Stomach smooth muscle (tissue), 2 donors: Measurements from ENCODE around the gene BCAS1.
"Not testable (repeated sequence)": the region's sequence is repeated elsewhere in the genome, so short reads cannot be mapped to it uniquely, and the experiment has no call there.

Source experiments
- H3K27ac ChIP-seq: one replicate; pipeline ENCODE4 v1.7.0; 2013; ENCODE audit warnings: mild to moderate bottlenecking, low read length, inconsistent platforms
- H3K27me3 ChIP-seq, 2 donors: one replicate each; pipeline ENCODE4 v1.7.0; 2013; ENCODE audit warnings: low read length in 2 of 2; ENCODE audit not compliant: insufficient read depth in 2 of 2, control insufficient read depth in 1 of 2
- H3K36me3 ChIP-seq, 2 donors: one replicate each; pipeline ENCODE4 v1.7.0; 2013; ENCODE audit warnings: low read length in 2 of 2; ENCODE audit not compliant: control insufficient read depth in 2 of 2, insufficient read depth in 2 of 2
- H3K4me1 ChIP-seq: one replicate; pipeline ENCODE4 v1.7.0; 2013; ENCODE audit warnings: low read length; ENCODE audit not compliant: control insufficient read depth, insufficient read depth
- H3K4me3 ChIP-seq, 2 donors: one replicate each; pipeline ENCODE4 v1.7.0; 2013; ENCODE audit warnings: low read length in 2 of 2
- H3K9ac ChIP-seq, 2 donors: one replicate each; pipeline ENCODE4 v1.7.0; 2013; ENCODE audit warnings: low read length in 2 of 2, mild to moderate bottlenecking in 1 of 2
- H3K9me3 ChIP-seq, 2 donors: one replicate each; pipeline ENCODE4 v1.7.0; 2013; ENCODE audit warnings: low read length in 2 of 2; ENCODE audit not compliant: control insufficient read depth in 2 of 2
- donor health status: healthy.
- donor health status: Pancreatic carcinoma.

Gene BCAS1

DNA sequence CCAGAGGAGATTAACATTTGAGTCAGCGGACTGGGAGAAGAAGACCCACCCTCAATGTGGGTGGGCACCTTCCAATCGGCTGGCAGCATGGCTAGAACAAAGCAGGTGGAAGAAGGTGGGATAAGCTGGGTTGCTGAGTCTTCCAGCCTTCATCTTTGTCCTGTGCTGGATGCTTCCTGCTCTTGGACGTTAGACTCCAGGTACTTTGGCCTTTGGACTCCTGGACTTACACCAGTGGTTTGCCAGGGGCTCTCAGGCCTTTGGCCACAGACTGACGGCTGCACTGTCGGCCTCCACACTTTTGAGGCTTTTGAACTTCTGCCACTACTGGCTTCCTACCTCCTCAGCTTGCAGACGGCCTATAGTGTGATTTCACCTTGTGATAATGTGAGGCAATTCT is 50.8 kb downstream of the BCAS1 start:
- Histone ChIP-seq H3K27ac (no peak overlapping the region), H3K27me3 (no peaks in the 10 kb centered on the region), H3K4me3 (no peak overlapping the region), H3K4me1 (no peaks in the 10 kb centered on the region), H3K36me3 (no peaks in the 10 kb centered on the region), H3K9ac (no peak overlapping the region), H3K9me3 (no peaks in the 10 kb centered on the region)

DNA sequence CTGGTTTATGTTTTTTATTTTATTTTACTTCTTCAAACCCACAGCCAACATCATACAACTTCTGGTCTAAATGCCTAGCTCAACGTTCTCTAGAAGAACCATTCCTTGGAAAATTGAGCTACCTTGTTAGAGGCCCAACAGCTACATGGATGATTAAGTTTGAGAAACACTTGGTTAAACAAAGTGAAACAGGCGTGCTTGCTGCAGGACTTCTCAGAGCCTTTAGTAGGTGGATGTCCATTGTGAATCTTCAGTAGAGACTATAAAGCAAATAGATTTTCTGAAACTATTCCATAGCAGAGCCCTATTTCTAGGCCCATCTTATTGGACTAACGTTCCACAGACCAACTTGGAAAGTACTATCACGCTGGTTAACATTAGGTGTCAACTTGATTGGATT is 51.3 kb downstream of the BCAS1 start:
- H3K9ac ChIP-seq = no peak overlapping the region
- no peaks in the 10 kb centered on the region for H3K27me3 ChIP-seq
- no peaks in the 10 kb centered on the region for H3K36me3 ChIP-seq
- no peaks in the 10 kb centered on the region for H3K4me1 ChIP-seq
- H3K9me3 ChIP-seq = no peaks in the 10 kb centered on the region
- no peak overlapping the region for H3K27ac ChIP-seq
- no peak overlapping the region for H3K4me3 ChIP-seq

DNA sequence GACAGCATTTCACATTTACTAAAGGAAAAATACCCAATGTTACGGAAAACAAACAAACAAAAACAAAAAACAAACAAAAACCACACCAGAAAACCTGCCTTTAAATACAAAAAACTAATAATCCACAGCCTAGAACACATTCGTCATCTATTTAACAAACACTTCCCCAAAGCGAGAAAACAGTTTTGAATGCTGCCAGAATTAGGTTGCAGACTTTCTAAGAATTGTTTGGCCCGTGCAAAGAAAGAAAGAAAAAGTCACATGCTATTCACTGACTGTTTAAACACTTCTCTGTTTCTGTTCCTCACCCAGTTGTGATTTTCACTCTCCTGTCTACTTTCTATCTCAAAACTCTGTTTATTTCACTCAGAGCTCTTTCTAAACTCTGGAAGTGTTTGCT is 52.5 kb downstream of the BCAS1 start:
- Histone ChIP-seq H3K27me3 (no peaks in the 10 kb centered on the region), H3K4me3 (no peak overlapping the region), H3K9me3 (no peaks in the 10 kb centered on the region), H3K4me1 (no peaks in the 10 kb centered on the region), H3K27ac (no peak overlapping the region), H3K36me3 (no peaks in the 10 kb centered on the region), H3K9ac (no peak overlapping the region)

DNA sequence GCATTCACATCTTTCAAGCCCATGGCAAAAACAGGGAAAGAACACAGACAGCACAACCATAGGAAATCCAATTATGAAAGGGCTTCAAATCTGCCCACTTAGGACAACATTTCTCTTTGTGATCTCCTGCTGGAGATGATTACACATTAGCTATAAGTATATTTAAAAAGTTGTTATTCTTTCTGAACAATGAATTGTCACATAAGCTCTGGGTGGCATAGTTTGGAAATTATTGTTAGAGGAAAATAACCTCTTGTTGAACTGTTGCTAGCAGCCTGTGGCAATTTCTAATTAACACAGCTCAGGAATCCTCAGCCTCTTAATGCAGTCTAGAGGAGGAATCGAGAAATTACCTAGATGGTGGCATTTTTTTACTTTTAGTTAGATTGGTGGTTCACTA is 54.9 kb downstream of the BCAS1 start:
- H3K4me1 ChIP-seq = no peaks in the 10 kb centered on the region
- H3K9me3 ChIP-seq = no peaks in the 10 kb centered on the region
- H3K36me3 ChIP-seq = no peaks in the 10 kb centered on the region
- H3K27ac ChIP-seq = no peak overlapping the region
- H3K27me3 ChIP-seq = no peaks in the 10 kb centered on the region
- no peak overlapping the region for H3K9ac ChIP-seq
- no peak overlapping the region for H3K4me3 ChIP-seq

DNA sequence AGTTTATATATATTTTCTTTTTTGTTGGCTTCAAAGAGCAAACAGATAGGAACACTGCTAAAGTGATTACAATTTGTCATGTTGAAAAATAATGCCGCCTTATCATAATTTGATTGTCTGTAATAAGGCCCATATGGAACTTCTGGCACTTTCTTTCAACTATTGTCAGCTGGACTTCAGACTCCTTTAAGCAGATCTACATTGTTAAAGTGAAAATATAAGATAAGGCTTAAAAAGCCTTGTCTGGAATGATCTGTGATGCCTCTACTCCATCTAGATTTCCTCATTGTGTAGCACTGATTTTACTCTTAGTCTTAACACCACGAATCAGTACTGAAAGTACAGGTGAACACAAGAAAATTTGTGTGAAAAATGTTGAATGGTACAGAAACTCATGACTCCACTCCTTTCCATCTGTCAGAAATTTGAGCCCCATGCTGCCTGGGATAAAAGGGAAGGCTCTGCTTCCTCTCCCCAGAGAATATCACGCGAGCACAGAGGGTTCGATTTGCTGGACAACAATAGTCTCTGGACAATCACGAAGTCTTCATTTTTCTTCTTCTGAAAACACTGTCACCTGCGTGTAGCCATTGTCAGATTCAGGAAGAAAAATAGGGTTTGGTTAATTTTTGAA is 56.0 kb downstream of the BCAS1 start:
- Histone ChIP-seq H3K4me1 (no peaks in the 10 kb centered on the region), H3K27me3 (no peaks in the 10 kb centered on the region), H3K9me3 (no peaks in the 10 kb centered on the region), H3K4me3 (no peak overlapping the region), H3K36me3 (no peaks in the 10 kb centered on the region), H3K27ac (no peak overlapping the region), H3K9ac (no peak overlapping the region)

DNA sequence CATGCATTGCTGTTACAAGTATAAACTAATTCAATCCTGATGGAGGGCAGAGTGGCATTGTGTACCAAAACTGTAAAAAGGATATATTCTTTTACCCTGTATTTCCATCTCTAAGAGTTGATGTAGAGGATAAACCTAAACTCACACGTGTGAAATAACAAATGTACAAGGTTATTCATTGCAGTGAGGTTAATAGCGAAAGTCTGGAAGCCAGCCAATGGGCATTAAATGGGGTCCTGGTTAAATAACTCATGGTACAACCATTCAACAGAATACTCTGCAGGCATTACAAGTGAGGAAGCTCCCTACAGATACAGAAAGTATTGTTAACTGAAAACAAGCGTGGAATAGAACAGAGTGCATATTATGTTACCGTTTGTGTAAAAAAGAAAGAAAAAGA is 56.9 kb downstream of the BCAS1 start:
- no peaks in the 10 kb centered on the region for H3K27me3 ChIP-seq
- no peak overlapping the region for H3K4me3 ChIP-seq
- H3K9me3 ChIP-seq = no peaks in the 10 kb centered on the region
- no peaks in the 10 kb centered on the region for H3K36me3 ChIP-seq
- no peak overlapping the region for H3K27ac ChIP-seq
- no peaks in the 10 kb centered on the region for H3K4me1 ChIP-seq
- H3K9ac ChIP-seq = no peak overlapping the region

DNA sequence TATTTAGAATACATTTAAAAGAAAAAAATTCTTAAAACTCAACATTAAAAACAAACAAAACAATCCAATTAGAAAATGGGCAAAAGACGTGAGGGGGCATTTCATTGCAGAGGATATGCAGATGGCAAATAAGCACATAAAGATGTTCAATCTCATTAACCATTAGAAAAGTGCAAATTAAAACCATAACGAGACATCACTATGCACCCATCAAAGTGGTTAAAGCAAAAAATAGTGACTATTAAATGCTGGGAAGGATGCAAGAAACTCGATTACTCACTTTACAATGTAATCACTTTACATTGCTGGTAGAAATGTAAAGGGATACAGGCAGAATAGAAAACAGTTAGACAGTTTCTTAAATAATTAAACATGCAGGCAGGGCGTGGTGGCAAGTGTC is 59.0 kb downstream of the BCAS1 start:
- Histone ChIP-seq H3K9me3 (no peaks in the 10 kb centered on the region), H3K4me3 (no peak overlapping the region), H3K27me3 (no peaks in the 10 kb centered on the region), H3K9ac (no peak overlapping the region), H3K4me1 (no peaks in the 10 kb centered on the region), H3K27ac (no peak overlapping the region), H3K36me3 (no peaks in the 10 kb centered on the region)

DNA sequence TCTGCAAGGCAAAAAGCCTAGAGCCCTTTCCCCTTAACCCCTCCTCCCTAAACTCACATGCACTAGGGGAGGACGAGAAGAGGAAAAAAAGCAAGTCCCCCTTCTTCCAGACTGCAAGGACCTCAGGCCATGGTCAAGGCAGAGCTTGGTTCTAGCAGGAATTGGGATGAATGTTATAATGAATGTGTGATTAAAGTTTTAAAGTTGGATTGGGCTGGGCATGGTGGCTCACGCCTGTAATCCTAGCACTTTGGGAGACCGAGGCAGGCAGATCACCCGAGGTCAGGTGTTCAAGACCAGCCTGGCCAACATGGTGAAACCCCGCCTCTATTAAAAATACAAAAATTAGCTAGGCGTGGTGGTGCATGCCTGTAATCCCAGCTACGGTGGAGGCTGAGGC is 64.2 kb downstream of the BCAS1 start:
- H3K9ac ChIP-seq, H3K36me3 ChIP-seq, H3K27ac ChIP-seq, H3K4me1 ChIP-seq, H3K27me3 ChIP-seq, H3K4me3 ChIP-seq, H3K9me3 ChIP-seq: not testable (repeated sequence)

DNA sequence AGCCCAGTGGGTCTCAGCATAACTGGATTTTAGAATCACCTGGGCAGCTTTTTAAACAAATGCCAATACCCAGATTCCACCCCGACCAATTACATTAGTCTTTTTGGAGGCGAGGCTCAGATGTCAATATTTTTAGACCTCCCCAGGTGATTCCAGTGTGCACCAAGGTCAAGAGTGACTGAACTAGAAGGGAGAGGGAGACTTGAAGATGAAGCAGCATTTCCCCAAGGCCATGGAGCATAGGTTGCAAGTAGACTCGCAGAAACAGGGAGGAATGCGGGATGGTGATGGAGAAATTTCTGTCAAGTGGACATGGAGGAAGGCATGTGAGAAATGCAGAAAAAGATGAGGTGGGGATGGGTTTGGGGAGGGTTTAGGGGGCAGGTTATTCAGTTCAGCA is 64.9 kb downstream of the BCAS1 start:
- H3K36me3 ChIP-seq = no peaks in the 10 kb centered on the region
- H3K4me1 ChIP-seq = no peaks in the 10 kb centered on the region
- no peak overlapping the region for H3K9ac ChIP-seq
- no peak overlapping the region for H3K4me3 ChIP-seq
- peaks cover 0 to 4% of the 10 kb centered on the region in 2 donors for H3K27me3 ChIP-seq
- H3K9me3 ChIP-seq = peaks cover 3 to 9% of the 10 kb centered on the region in 2 donors
- no peak overlapping the region for H3K27ac ChIP-seq

DNA sequence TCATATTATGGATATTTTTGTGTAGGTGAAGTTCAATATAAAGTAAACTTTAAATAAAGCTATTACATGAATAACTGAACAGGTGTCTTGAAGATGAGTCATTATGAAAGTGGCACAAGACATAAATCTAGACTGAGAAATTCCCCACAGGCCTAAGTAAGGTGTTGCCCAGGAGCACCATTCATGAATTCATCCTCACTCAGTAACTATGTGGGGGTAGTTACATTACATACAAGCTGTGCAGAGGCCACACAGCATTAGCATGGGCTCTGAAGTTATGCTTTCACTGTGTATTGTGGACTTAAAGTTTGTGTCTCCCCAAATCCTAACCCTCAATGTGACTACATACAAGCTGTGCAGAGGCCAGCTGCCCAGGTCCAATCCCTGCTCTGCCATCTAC is 65.9 kb downstream of the BCAS1 start:
- H3K4me3 ChIP-seq = no peak overlapping the region
- no peak overlapping the region for H3K27ac ChIP-seq
- peaks cover 3 to 9% of the 10 kb centered on the region in 2 donors for H3K9me3 ChIP-seq
- H3K27me3 ChIP-seq = peaks cover 0 to 4% of the 10 kb centered on the region in 2 donors
- no peaks in the 10 kb centered on the region for H3K36me3 ChIP-seq
- H3K4me1 ChIP-seq = no peaks in the 10 kb centered on the region
- no peak overlapping the region for H3K9ac ChIP-seq

DNA sequence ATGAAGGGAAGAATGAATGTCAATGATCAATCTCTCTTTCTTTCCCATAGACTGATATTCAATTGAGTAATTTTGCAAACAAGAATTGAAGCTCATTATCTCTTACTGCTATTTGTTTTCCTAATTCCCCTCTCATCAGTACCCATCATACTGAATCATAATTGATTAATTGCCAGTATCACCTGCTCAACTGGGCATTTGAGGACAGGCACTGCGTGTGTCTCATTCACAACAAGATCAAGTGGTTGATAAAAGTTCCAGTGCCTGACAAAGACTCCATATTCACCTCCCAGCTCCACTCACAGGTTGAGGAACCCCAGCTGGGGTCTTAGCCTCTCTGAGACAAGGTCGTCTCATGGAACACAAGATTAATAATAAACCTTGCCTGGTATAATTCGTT is 67.7 kb downstream of the BCAS1 start:
- Histone ChIP-seq H3K9me3 (peaks cover 3 to 9% of the 10 kb centered on the region in 2 donors), H3K27me3 (peaks cover 0 to 4% of the 10 kb centered on the region in 2 donors), H3K9ac (no peak overlapping the region), H3K36me3 (no peaks in the 10 kb centered on the region), H3K4me1 (no peaks in the 10 kb centered on the region), H3K27ac (no peak overlapping the region), H3K4me3 (no peak overlapping the region)
